Left cardiac atrium (tissue), 4 donors: Measurements from ENCODE around the gene GLT6D1. TPM values are rescaled to one million over a fixed set of nuclear protein-coding genes. Genes with fewer than 3 reads are reported as not detected.
A peak's percentile ranks its signal among the peaks of the same experiment; 100 is the strongest.

Experiments
- ATAC-seq, 2 donors: fragments of 200-7000 bp; cut with Tn5 transposase; one replicate each; pipeline ENCODE4 v1.9.1; 2020; ENCODE audit warnings: mild to moderate bottlenecking in 2 of 2, moderate library complexity in 2 of 2
- DNase-seq: peaks from one replicate; pipeline ENCODE4 v3.0.0-alpha.2; 2020
- intact Hi-C, 2 donors: fragments of 100-400 bp; cut with DNase I; formaldehyde crosslinking; loops; one replicate each; pipeline versions ENCODE4 v1.14.1 to v1.15.1; 2022 to 2023
- total RNA-seq, 2 donors: library from RNA; stranded (reverse); fragmentation: NEBNext Ultra II Directional; extraction: Animal tissue kit (Norgen Biotek cat#: 25700); gene quantifications; one replicate each; pipeline ENCODE4 v1.2.1, GENCODE V29; 2021
- donor health status: DM: no; HTN: yes; CAD: no.
- donor health status: DM: no; HTN: yes; CAD: no; lungs with severe emphysema.
- donor health status: DM: yes; HTN: yes; CAD: no.
- donor health status: Dilated cardiomyopathy.

Gene GLT6D1
- total RNA-seq, 2 donors from 2014 or later = not detected

DNA sequence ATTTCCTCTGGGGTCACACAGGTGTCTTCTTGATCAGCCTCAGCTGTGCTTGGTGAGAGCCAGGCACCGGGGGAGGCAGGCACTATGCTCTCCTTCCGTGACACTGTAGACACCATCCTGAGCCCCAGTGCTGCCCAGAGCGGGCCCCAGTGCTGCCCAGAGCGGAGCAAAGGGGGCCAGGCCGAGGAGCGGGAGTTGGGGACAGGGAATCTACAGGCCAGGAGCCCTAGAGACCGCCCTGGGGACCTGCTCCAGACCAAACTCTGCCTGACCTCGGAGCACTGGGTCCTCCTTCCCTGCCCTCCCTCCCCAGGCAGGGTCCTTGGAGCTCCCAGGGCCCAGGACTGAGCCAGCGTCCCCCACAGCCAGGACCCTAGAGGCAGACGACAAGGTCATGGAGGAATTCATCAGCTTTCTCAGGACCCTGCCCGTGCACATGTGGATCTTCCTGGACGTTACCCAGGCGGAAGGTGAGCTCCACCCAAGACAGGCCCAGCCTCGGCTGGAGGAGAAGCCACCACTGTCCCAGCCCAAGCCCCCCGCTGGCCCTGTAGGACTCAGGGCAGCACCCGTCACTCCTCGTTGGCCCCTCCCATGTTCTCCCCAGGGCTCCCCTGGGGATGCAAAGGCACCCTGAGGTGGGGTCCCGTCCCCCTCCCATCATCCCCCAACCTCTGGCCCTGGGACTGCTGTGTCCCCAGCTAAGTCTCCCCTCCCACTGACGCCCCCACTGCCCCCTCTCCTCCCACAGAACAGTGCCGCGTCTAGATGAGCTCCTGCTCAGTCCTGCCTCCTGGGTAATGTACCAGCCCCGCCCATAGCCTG is 47.6 kb downstream of the GLT6D1 start:
- intact Hi-C loops = no loop called here
- ATAC-seq (no peak), DNase-seq (peak; percentile 10)

- intact Hi-C loops = no loop called here
Observed at GRCh38 chr9:135590486-135591079, 48.8 kb downstream of the GLT6D1 start.

GRCh38 chr9:135589596-135590485 is 49.5 kb downstream of the GLT6D1 start:
- ATAC-seq (no peak), DNase-seq (no peak)
- intact Hi-C loops = no loop called here

More at GRCh38 chr9:135590486-135591079, 48.8 kb downstream of the GLT6D1 start:
- DNase-seq (no peak), ATAC-seq (no peak)

- no peak for ATAC-seq
- intact Hi-C loops = no loop called here
- DNase-seq = no peak
Observed at GRCh38 chr9:135588886-135589595, 50.3 kb downstream of the GLT6D1 start.

- DNase-seq (peak; percentile 12), ATAC-seq (no peak)
- intact Hi-C loops = no loop called here
Observed at GRCh38 chr9:135588371-135588770, 51.0 kb downstream of the GLT6D1 start.

DNA sequence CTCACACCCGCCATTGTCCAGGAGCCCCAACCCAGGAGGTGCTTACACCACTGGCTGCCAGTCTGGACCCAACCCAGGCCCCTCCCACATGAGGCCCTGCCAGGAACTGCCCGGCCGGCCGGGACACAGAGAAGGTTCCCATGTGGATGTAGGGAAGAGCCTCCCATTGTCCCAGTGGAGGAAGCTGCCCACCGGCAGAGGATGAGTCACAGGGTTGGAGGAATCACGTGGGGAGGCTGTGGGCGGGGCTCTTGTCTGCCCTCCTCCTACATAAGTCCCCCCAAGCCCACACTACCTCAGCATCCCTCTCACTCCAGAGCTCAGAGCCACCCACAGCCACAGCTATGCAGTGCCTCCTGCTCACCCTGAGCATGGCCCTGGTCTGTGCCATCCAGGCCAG is 51.7 kb downstream of the GLT6D1 start:
- intact Hi-C loops = no loop called here
- no peak for DNase-seq
- ATAC-seq = no peak

DNA sequence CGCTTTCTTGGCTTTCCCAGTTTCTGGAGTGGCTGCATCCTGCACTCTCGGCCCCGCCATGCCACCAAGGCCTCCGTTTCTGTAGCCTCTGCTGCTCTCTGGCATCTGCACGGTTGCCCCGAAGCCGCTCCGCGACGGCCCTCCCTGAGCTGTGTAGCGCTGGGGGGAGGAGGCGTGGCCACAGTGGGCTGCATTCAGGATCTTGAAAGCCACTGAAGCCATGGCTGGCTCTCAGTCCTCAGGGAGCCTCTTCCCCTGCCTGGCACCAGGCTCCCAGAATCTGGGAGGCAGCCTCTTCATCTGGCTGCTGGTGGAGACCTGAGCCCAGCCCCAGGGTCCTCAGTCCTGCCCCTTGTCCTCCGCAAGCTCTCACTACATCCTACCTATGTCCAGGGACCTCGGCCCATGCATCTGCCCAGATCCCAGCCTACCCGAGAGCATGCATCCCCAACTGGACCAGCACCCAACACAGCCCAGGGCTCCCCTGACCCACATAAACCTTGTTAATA is 52.7 kb downstream of the GLT6D1 start:
- intact Hi-C loops = no loop called here
- ATAC-seq = no peak
- no peak for DNase-seq

GRCh38 chr9:135584934-135585333 is 54.4 kb downstream of the GLT6D1 start:
- intact Hi-C loops = no loop called here
- ATAC-seq (no peak), DNase-seq (no peak)

GRCh38 chr9:135584371-135584770 is 55.0 kb downstream of the GLT6D1 start:
- ATAC-seq = no peak
- no peak for DNase-seq
- intact Hi-C loops = no loop called here

DNA sequence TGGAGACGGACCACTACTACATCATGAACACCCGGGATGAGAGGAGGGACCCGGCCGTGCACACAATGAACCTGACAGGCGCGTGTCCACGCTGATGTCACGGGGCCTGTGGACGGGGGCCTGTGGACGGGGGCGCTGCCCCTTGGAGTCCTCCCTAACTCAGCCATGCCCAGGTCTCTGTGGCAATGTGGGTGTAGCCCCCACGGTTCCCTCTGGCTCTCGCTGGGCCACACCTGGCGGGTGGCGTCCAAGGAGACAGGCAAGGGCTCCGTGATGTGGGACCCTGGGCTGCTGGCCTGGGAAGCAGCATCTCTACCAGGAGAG is 55.7 kb downstream of the GLT6D1 start:
- DNase-seq (no peak), ATAC-seq (no peak)
- intact Hi-C loops = no loop called here

DNA sequence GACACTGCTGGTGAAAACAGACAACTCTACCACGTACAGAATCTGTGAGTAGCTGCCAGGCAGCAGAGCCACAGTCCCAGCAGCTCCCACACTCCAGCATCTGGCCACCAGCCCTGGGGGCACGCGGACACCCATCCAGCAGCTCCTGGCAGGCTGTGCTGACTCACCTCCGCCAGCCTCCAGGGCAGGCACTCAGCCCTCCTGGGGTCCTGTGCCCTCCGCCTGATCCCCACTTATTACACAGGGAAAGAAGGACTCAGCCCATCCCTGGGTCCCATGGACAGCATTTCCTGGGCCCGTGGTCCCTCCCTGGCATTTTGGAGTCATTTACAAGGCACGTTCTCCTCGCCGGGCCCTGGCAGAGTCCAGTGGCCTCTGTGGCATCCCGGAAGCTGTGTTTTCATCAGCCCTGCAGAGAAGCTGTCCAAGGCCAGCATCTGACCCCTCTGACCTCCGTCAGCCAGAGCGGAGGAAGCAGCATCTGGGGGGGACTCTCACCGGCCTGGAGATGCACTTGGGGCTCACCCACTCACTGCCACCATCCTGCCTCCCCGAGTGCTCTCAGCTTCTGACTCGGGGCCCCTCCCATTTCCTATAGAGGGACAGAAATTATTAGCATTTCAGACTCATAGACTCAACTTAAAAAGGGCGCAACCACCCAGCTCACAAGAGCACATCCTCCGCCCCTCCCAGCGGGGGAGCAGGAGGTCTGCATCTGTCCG is 56.2 kb downstream of the GLT6D1 start:
- ATAC-seq (no peak), DNase-seq (no peak)
- intact Hi-C loops = no loop called here

DNA sequence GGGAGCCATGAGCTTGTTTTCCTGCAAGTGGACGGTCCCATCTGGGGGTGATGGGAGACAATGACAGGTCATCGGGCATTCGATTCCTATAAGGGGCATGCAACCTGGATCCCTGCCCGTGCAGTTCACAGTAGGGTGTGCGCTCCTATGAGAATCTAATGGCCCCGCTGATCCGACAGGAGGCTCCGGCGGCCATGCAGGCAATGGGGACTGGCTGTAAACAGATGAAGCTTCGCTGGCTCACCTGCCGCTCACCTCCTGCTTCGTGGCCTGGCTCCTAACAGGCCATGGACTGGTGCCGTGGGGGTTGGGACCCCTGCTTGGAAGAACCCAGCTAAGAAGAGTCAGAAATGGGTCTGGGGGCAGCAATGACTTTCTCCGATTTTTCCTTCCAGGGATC is 56.8 kb downstream of the GLT6D1 start:
- intact Hi-C loops = no loop called here
- DNase-seq = no peak
- no peak for ATAC-seq

DNA sequence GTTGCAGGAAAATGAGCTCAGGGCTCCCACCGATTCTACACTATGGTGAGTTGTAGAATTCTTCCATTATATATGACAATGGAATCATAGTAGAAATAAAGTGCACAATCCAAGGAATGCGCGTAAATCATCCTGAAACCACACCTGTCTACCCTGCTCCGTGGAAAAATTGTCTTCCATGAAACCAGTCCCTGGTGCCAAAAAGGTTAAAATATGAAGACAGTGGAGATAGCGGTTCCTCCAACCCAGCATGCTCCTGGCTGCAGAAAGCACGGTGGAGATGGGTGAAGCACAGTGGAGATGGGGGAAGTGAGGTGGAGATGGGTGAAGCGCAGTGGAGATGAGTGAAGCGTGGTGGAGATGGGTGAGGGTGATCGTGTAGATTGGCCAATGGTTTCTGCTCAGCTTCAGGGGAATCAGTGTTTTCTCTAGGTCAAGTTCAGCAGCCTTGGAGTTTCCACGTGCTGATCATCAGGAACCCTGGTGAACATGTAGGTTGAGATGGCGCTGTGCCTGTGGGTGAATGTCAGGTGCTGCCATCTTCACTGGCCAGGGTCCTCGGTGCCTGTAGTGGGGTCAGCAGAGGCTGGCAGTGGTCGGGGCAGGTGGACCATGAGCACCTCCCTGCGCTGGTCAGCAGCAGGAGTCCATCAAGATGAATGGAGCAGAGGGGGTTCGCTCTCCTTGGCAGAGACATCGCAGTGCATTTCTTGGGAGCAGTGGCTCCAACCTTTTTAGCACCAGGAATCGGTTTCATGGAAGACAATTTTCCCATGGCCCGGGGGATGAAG is 57.5 kb downstream of the GLT6D1 start:
- ATAC-seq = no peak
- no peak for DNase-seq
- intact Hi-C loops = no loop called here

DNA sequence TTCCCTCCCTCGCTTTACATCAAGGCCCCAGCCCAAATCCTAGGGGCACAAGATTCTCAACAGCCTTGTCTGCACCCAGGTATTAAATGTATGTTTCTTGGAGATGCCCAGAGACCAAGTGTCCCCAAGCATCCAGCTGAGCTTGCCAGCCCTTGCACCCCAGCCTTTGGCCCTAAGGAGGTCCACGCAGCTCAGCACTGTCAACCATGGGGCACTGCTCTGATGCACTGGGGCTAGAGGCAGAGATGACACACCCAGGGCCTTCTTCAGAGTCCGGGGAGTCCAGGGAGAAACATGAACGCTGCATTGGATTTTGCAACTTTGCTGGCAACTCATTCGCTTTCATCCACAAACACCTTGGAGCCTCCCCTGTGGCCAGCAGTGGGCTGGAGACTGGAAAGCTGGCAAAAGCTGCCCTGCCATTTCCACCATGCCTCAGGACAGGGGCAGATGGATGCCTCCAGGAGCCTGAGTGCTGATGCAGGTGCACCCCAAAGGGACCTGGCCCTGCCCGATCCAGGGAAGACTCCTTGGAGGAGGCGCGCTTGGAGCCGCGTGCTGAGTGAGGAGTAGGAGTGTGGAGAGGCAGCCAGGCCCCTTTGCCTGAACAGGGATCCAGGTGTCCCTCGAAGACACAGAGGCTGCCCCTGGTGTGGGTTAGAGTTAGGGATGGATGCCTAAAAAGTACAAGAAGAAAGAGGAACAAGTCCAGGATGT is 58.5 kb downstream of the GLT6D1 start:
- intact Hi-C loops = no loop called here
- DNase-seq = no peak
- ATAC-seq = no peak

DNA sequence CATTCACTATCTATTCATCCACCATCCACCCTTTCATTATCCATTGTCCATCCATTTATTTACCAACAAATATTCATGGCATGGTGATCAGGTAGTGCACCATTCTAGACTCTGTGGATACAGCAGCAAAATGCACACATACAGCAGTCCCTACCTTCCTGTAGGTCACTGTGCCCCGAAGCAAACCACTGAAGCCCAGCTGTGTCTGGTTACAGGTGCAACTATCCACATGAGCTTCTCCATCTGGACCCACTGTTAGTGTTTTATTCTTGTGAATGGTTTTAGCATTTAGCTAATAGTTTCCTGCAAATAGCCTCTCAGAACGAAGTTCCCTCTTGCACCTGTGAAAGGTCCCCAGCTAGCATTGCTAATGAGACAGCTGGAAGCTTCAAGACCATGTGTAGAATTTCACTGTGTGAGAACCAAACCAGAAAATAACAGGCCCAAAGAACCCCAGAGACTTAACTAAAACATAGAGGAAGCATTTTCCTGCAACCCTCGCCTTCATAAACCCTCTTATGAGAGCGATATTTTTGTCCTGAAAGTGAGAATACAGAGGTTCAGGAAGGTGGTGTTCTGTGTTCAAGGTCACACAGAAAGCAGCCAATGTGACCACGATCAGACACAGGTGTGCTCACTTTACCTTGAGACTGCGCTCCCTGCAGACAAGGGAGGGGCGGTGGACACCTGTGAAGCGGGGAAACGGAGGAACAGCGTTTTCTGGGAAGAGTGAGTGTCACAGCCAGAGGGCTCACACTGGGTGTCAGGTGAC is 59.3 kb downstream of the GLT6D1 start:
- intact Hi-C loops = no loop called here
- DNase-seq (no peak), ATAC-seq (no peak)

- DNase-seq = no peak
- ATAC-seq = no peak
- intact Hi-C loops = no loop called here
Observed at GRCh38 chr9:135579356-135579755, 60.0 kb downstream of the GLT6D1 start.

- intact Hi-C loops = no loop called here
- ATAC-seq (no peak), DNase-seq (no peak)
Observed at GRCh38 chr9:135577256-135577655, 62.1 kb downstream of the GLT6D1 start.
